NT2/D1 (cell line): ENCODE data around the gene LLGL1.

Experiments
- YY1 ChIP-seq: IDR thresholded peaks from 2 replicates; pipeline ENCODE4 v1.6.1; 2011; ENCODE audit not compliant: insufficient read length, insufficient read depth
- ZNF274 ChIP-seq: IDR thresholded peaks from 2 replicates; pipeline ENCODE4 v1.6.1; 2011; ENCODE audit warnings: mild to moderate bottlenecking, low read depth, low read length

DNA sequence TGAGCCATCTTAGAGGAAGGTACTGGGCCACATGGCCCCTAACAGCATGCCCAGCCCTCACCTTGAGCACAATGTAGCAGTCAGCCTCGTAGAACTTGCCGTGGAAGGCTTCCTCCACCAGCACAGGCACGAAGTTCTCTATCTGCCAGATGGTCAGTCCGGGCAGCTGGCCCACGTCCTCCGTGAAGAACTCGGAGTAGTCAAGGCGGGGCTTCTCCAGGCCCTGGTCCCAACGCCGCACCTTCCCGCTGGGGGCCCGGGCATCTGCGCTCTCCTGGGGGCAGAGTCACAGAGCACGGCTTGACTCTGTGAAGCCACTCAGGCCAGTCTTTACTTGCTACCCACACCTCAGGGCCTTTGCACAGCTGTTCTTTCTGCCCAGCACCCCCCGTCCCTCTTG lies 25.8 kb downstream of the LLGL1 start:
- TF ChIP-seq YY1: no peak
- no peak for TF ChIP-seq ZNF274
